Uterus (tissue), 2 donors: ENCODE measurements around the gene GPR12.

Experiments used
- CTCF ChIP-seq, 4 experiments: fragments of 200-600 bp in 2 of 4; fragments of 450-650 bp in 2 of 4; sonication (generic) in 2 of 4; IDR thresholded peaks; one replicate each; pipeline ENCODE4 v1.5.1; 2016 to 2019; ENCODE audit warnings: antibody characterized with exemption in 4 of 4, mild to moderate bottlenecking in 2 of 4, moderate library complexity in 1 of 4
- POLR2A ChIP-seq, 2 donors: fragments of 450-650 bp; IDR thresholded peaks; one replicate each; pipeline ENCODE4 v1.6.1; 2016; ENCODE audit warnings: antibody characterized with exemption in 2 of 2, mild to moderate bottlenecking in 1 of 2, moderate library complexity in 1 of 2

GRCh38 chr13:26747706-26748105 is 12.9 kb downstream of the GPR12 start:
- TF ChIP-seq CTCF (IDR thresholded peaks at IDR 0.05) (no peak), POLR2A (IDR thresholded peaks at IDR 0.05) (no peak)
